Heart right ventricle (tissue), 16 donors: Measurements from ENCODE around the gene MACO1. TPM values are rescaled to one million over a fixed set of nuclear protein-coding genes. Genes with fewer than 3 reads are reported as not detected.

Experiments used
- ATAC-seq, 8 donors: fragments of 200-7000 bp; cut with Tn5 transposase; one replicate each; pipeline ENCODE4 v1.9.1; 2020; ENCODE audit warnings: mild to moderate bottlenecking in 8 of 8, moderate library complexity in 8 of 8, moderate number of reproducible peaks in 1 of 8
- DNase-seq, 2 donors: peaks; one replicate each; pipeline ENCODE4 v3.0.0-alpha.2; 2020
- H3K27ac ChIP-seq, 10 donors: fragments of 200-600 bp; sonication (generic) in 2 of 10; one replicate each; pipeline versions ENCODE4 v1.5.0 to v1.8.0; 2020 to 2022; ENCODE audit warnings: mild to moderate bottlenecking in 3 of 10
- H3K27me3 ChIP-seq, 7 donors: fragments of 200-600 bp; one replicate each; pipeline ENCODE4 v1.8.0; 2021 to 2022; ENCODE audit warnings: mild to moderate bottlenecking in 2 of 7
- H3K36me3 ChIP-seq, 9 donors: fragments of 200-600 bp; sonication (generic) in 1 of 9; one replicate each; pipeline versions ENCODE4 v1.5.0 to v1.8.0; 2020 to 2022; ENCODE audit warnings: mild to moderate bottlenecking in 2 of 9
- H3K4me1 ChIP-seq, 9 donors: fragments of 200-600 bp; sonication (generic) in 1 of 9; one replicate each; pipeline versions ENCODE4 v1.5.0 to v1.8.0; 2020 to 2022; ENCODE audit warnings: mild to moderate bottlenecking in 4 of 9
- H3K4me3 ChIP-seq, 10 donors: fragments of 200-600 bp; sonication (generic) in 2 of 10; one replicate each; pipeline versions ENCODE4 v1.5.0 to v1.8.0; 2020 to 2022; ENCODE audit warnings: mild to moderate bottlenecking in 7 of 10, moderate library complexity in 2 of 10
- H3K9me3 ChIP-seq, 11 donors: fragments of 200-600 bp in 10 of 11; sonication (generic) in 2 of 11; one replicate each; pipeline versions ENCODE4 v1.5.0 to v1.8.0; 2013 to 2022; ENCODE audit warnings: mild to moderate bottlenecking in 2 of 11, control low read depth in 1 of 11, moderate library complexity in 1 of 11
- whole genome bisulfite sequencing, 2 donors: extraction: QIAGEN DNeasy Blood & Tissue Kit; methylation state at CpG; one replicate each; pipeline ENCODE4 v1.1.7; 2013; ENCODE audit warnings: inconsistent platforms in 1 of 2; 5-methylcytosine and 5-hydroxymethylcytosine counted together
- intact Hi-C, 10 donors: fragments of 100-400 bp; cut with DNase I; formaldehyde crosslinking; loops; one replicate each; pipeline versions ENCODE4 v1.11.1 to v1.14.2; 2022
- polyA plus RNA-seq, 2 donors: library from polyadenylated mRNA; stranded (reverse); fragments of 200-250 nt; gene quantifications; one replicate each; pipeline ENCODE4 v1.2.3, GENCODE V29; 2013
- total RNA-seq, 10 donors: library from RNA; stranded (reverse); fragmentation: NEBNext Ultra II Directional in 3 of 10; extraction: Animal tissue kit (Norgen Biotek cat#: 25700) in 3 of 10; gene quantifications; one replicate each; pipeline versions ENCODE4 v1.2.1 to v1.2.4, GENCODE V29; 2021 to 2023
- TF ChIP-seq, protein P1 (sequence below), 9 donors: fragments of 200-600 bp; sonication (generic) in 2 of 9; IDR thresholded peaks; one replicate each; pipeline versions ENCODE4 v1.5.0 to v1.8.0; 2021 to 2022; ENCODE audit warnings: antibody characterized with exemption in 9 of 9, mild to moderate bottlenecking in 5 of 9, moderate library complexity in 1 of 9
- donor health status: Arrhythmogenic right ventricular cardiomyopathy.
- donor health status: ischemic (EF 13 %, LVEDD 7.1; RV severe dilation, severe dysfunction).
- donor health status: healthy with polysubstance abuse.
- donor health status: DM: no; HTN: yes; CAD: no.
- donor health status: DM: no; HTN: no; CAD: no.
- donor health status: ischemic (EF 25% LVEDD 6.9; RV normal size, moderate dysfunction).
- donor health status: ischemic (EF 25% LVEDD 5.7; RV mildly dilated, moderate dysfunction).
- donor health status: healthy.
- donor health status: DM: yes; HTN: yes; CAD: no.
- donor health status: Ischemic cardiomyopathy.
- donor health status: ischemic (EF 35%, LVEDD 5.7; RV mildly dilated, moderate dysfunction).
- donor health status: nonischemic (EF 11% LVEDD 7.7; RV severe dilation, severe dysfunction).
- donor health status: DM: yes; HTN: yes; CAD: no.
- donor health status: PGD.
- donor health status: ischemic (EF 29% LVEDD 5.4; RV normal size, mild dysfunction).
- donor health status: nonischemic (EF 23%, LVEDD 6.1; RV moderate dilation, normal function).

The MACO1 gene
- total and polyA plus RNA-seq, 12 donors: 8.7 to 15.5 (median 13.2) TPM

GRCh38 chr1:25543425-25544242, 112.9 kb downstream of the MACO1 start, which contains the start of gene LDLRAP1:
TSS of gene LDLRAP1 (plus strand) at chr1:25543606. CDS start at chr1:25543699, 93 bp downstream.
- intact Hi-C loops: loop anchor here in 1 of 10 donors (5.0 kb wide), 1 partner anchor 159 kb away; no protein-coding TSS in a partner anchor

DNA sequence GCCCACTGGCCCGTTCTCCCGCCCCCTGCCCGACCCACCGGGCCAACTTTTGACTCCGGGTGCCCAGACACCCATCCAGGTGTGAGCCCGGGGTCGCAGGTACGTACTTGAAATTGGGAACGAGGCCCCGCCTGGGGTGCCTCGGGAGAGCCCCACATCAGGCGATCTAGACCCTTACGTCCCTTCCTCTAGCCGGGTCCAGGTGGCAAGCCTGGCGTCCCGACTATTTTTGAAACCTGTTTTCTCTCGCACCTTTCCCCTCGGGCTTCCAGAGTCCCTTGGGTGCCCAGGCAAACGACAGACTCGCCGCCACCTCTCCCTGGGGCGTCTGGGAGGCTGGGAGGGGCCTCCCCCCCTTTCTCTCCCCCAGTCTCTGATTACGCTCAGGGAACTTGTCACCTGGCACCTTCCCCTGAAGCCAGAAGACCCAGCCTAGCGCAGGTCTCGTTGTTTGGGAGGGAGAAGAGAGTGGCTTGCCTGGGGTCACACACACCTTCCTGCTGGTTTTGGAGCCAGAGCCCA, 113.6 kb downstream of the MACO1 start:
- peaks cover 15 to 64% (median 35%) of the 10 kb centered on the region in 9 donors for H3K4me1 ChIP-seq
- WGBS, 2 donors: 8 to 10% methylated on average over 25 of the region's 25 CpGs
- intact Hi-C loops: loop anchor here in 1 of 10 donors (5.0 kb wide), 1 partner anchor 158 kb away; no protein-coding TSS in a partner anchor
- TF ChIP-seq, protein P1, sequence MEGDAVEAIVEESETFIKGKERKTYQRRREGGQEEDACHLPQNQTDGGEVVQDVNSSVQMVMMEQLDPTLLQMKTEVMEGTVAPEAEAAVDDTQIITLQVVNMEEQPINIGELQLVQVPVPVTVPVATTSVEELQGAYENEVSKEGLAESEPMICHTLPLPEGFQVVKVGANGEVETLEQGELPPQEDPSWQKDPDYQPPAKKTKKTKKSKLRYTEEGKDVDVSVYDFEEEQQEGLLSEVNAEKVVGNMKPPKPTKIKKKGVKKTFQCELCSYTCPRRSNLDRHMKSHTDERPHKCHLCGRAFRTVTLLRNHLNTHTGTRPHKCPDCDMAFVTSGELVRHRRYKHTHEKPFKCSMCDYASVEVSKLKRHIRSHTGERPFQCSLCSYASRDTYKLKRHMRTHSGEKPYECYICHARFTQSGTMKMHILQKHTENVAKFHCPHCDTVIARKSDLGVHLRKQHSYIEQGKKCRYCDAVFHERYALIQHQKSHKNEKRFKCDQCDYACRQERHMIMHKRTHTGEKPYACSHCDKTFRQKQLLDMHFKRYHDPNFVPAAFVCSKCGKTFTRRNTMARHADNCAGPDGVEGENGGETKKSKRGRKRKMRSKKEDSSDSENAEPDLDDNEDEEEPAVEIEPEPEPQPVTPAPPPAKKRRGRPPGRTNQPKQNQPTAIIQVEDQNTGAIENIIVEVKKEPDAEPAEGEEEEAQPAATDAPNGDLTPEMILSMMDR (IDR thresholded peaks at IDR 0.05): no peak
- no peaks in the 10 kb centered on the region for H3K27me3 ChIP-seq
- H3K27ac ChIP-seq: peak overlapping the region; percentile 71 to 96 (median 90)
- H3K4me3 ChIP-seq: peak overlapping the region; percentile 81 to 99 (median 93)
- peak in 2 of 8 donors; percentile 2 to 7 for ATAC-seq
- H3K9me3 ChIP-seq: no peaks in the 10 kb centered on the region
- no peak for DNase-seq
- no peaks in the 10 kb centered on the region for H3K36me3 ChIP-seq

More at GRCh38 chr1:25543425-25544242, 112.9 kb downstream of the MACO1 start, which contains the start of gene LDLRAP1:
- ATAC-seq (peak; percentile 92 to 98 (median 96)), DNase-seq (peak; percentile 69 to 84)
- Histone ChIP-seq H3K27me3 (no peaks in the 10 kb centered on the region), H3K9me3 (no peaks in the 10 kb centered on the region), H3K4me1 (peaks cover 9 to 57% (median 28%) of the 10 kb centered on the region in 9 donors), H3K36me3 (no peaks in the 10 kb centered on the region), H3K4me3 (peak within 1 kb of the TSS; percentile 81 to 99 (median 93)), H3K27ac (peak within 1 kb of the TSS; percentile 71 to 96 (median 90))
- 0 to 1% methylated on average over 75 to 98 of the region's 99 CpGs for WGBS, 2 donors
- TF ChIP-seq, protein P1 (IDR thresholded peaks at IDR 0.05): peak in 2 of 9 donors; percentile 11 to 22

DNA sequence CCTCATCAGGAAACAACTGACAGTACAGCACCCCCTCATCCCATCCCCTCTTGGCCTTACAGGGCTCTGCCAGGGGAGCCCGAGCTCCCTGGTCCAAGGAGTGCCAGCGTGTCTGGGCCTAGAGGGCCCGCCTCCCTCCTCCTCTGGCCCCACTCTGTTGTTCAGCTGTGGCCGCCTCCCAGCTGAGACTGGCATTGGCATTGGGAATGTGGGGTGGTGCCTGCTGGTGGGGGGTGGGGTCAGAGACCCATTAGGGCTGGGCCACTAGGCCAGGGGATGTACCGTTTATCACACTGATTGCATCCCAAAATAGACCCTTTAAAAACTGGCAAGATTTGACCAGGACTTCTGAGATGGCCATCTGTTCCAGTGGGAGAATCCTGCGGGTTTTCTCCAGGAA, 114.1 kb downstream of the MACO1 start:
- intact Hi-C loops: loop anchor here in 1 of 10 donors (5.0 kb wide), 1 partner anchor 157 kb away; no protein-coding TSS in a partner anchor
- Histone ChIP-seq H3K4me3 (peak overlapping the region; percentile 81 to 99 (median 93)), H3K4me1 (peaks cover 19 to 69% (median 40%) of the 10 kb centered on the region in 9 donors), H3K36me3 (no peaks in the 10 kb centered on the region), H3K9me3 (no peaks in the 10 kb centered on the region), H3K27ac (peak overlapping the region in 9 of 10 donors; percentile 71 to 96 (median 90)), H3K27me3 (no peaks in the 10 kb centered on the region)
- 42 to 53% methylated on average over 6 of the region's 6 CpGs for WGBS, 2 donors
- DNase-seq (peak in 1 of 2 donors; percentile 55), ATAC-seq (peak; percentile 5 to 60 (median 41))
- TF ChIP-seq, protein P1 (IDR thresholded peaks at IDR 0.05): no peak

GRCh38 chr1:25545767-25546166, 115.1 kb downstream of the MACO1 start:
- H3K36me3 ChIP-seq: no peaks in the 10 kb centered on the region
- H3K9me3 ChIP-seq: no peaks in the 10 kb centered on the region
- intact Hi-C loops: no loop called here
- TF ChIP-seq, protein P1 (IDR thresholded peaks at IDR 0.05): no peak
- no peaks in the 10 kb centered on the region for H3K27me3 ChIP-seq
- DNase-seq (no peak), ATAC-seq (no peak)
- H3K4me1 ChIP-seq: peaks cover 28 to 79% (median 49%) of the 10 kb centered on the region in 9 donors
- H3K27ac ChIP-seq: peak overlapping the region in 2 of 10 donors; percentile 9 to 56
- H3K4me3 ChIP-seq: no peak overlapping the region
- WGBS, 2 donors: 90 to 98% methylated on average over 3 of the region's 3 CpGs
